K562 (cell line): Measurements from ENCODE around the gene KCP. TPM values are rescaled to one million over a fixed set of nuclear protein-coding genes. Genes with fewer than 3 reads are reported as not detected.

Experiments used
- BACH1 ChIP-seq: fragments of 200-800 bp; sonication (Bioruptor generic); IDR thresholded peaks from 2 replicates; pipeline ENCODE4 v1.6.1; 2016; ENCODE audit warnings: missing genetic modification characterization, missing compliant biosample characterization
- BCOR ChIP-seq: fragments of 450-650 bp; IDR thresholded peaks from 2 replicates; pipeline ENCODE4 v1.6.1; 2016
- CXXC5 ChIP-seq: fragments of 250-450 bp; sonication (Bioruptor Pico); IDR thresholded peaks from 2 replicates; pipeline ENCODE4 v1.8.0; 2022; ENCODE audit warnings: inconsistent platforms, mild to moderate bottlenecking, moderate library complexity
- HDAC6 ChIP-seq: IDR thresholded peaks from 2 replicates; pipeline ENCODE4 v1.6.1; 2012; ENCODE audit warnings: low read depth, mild to moderate bottlenecking, control low read depth, inconsistent platforms, low read length, moderate library complexity
- IFI16 ChIP-seq: fragments of 250-450 bp; sonication (Bioruptor Pico); IDR thresholded peaks from 2 replicates; pipeline ENCODE4 v2.1.2; 2022; ENCODE audit warnings: mild to moderate bottlenecking, inconsistent platforms
- TBL1XR1 ChIP-seq, 2 experiments: IDR thresholded peaks; 2 replicates each; pipeline ENCODE4 v1.6.1; 2012; ENCODE audit warnings: improper control_type of control experiment in 2 of 2, low read length in 2 of 2, mild to moderate bottlenecking in 1 of 2
- TEAD2 ChIP-seq: fragments of 450-650 bp; IDR thresholded peaks from 2 replicates; pipeline ENCODE4 v1.6.1; 2016; ENCODE audit warnings: missing genetic modification characterization, control low read depth, missing compliant biosample characterization
- ZBTB40 ChIP-seq, 2 experiments: fragments of 450-650 bp in 1 of 2; sonication (generic) in 1 of 2; formaldehyde crosslinking in 1 of 2; IDR thresholded peaks; 2 replicates each; pipeline versions ENCODE4 v1.7.1 to v1.9.0; 2016 to 2022; ENCODE audit warnings: inconsistent platforms in 1 of 2, mild to moderate bottlenecking in 1 of 2, missing genetic modification reagents in 1 of 2
- ZNF436 ChIP-seq: fragments of 250-450, 450-650 bp; sonication (Bioruptor Pico); formaldehyde crosslinking; IDR thresholded peaks from 2 replicates; pipeline ENCODE4 v1.7.0; 2020; ENCODE audit warnings: mild to moderate bottlenecking
- ZNF699 ChIP-seq: fragments of 250-450 bp; sonication (Bioruptor Pico); IDR thresholded peaks from 2 replicates; pipeline ENCODE4 v1.8.0; 2021; ENCODE audit warnings: mild to moderate bottlenecking, moderate library complexity; ENCODE audit not compliant: insufficient replicate concordance
- polyA plus RNA-seq, 8 experiments: library from polyadenylated mRNA; depleted of rRNA in 4 of 8; stranded (reverse) in 5 of 8; unstranded in 3 of 8; fragments of >200 nt; fragmentation: Nextera tagmentation in 2 of 8; fragmentation: Illumina TruSeq in 1 of 8; extraction: Ambion mirVana in 2 of 8; extraction: Trizol in 1 of 8; gene quantifications; 2 replicates each; pipeline versions ENCODE4 v1.2.1 to v1.2.3, GENCODE V29; 2011 to 2014; ENCODE audit warnings: inconsistent platforms in 1 of 8, missing spikeins in 1 of 8
- total RNA-seq, 7 experiments: library from RNA; depleted of rRNA in 6 of 7; stranded (reverse); fragments of >200 nt in 6 of 7; fragmentation: Illumina TruSeq in 2 of 7; extraction: Trizol in 2 of 7; gene quantifications; 2 replicates each; pipeline versions ENCODE4 v1.2.1 to v1.2.3, GENCODE V29; 2011 to 2021; ENCODE audit warnings: low replicate concordance in 1 of 7
- TF ChIP-seq, protein P1 (sequence below): sonication (generic); formaldehyde crosslinking; IDR thresholded peaks from 2 replicates; pipeline ENCODE4 v1.8.0; 2023; ENCODE audit warnings: missing genetic modification reagents, mild to moderate bottlenecking, borderline replicate concordance

Gene KCP
- total and polyA plus RNA-seq, 9 of the 15 experiments (the other 6 are each of a cell fraction or from before 2014, with no cell fraction given) = 0.06 to 0.17 (median 0.12) TPM; not detected in 3

DNA sequence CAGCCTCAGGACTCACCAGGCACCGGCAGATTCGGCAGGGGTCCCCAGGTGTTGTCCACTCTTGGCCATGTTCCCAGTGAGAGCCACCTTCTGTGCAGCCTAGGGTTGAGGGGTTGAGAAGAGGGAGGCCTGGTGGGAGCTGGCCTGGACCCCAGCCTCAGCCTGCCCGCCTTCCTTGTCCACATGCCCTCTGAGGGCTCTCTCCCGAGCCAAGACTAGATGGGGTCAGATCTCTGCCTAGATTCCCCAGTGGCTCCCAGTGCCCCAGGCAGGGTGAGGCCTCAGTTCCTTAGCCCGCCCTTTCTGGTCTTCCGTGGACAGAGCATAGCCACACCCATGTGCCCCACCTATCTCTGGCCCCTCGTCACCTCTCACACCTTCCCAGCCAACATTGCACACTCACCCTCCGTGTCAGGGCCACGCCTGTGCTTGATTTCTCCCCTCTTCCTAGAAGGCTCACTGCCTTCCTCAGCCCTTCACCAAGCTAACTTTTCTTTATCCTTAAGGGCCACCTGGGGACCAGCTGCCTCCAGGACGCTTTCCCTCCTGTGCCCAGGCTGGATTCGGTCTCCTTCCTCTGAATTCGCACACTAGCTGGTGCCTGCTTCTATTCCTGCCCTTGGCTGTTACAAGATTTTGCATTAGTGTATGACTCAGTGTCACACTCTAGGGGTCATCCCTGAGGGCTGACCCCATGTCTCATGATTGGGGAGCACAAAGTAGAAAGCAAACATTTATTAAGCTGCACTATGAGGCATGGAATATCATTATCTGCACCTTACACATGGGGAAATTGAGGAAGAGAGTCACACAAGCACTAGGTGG, 7.5 kb downstream of the KCP start (continued):
- TF ChIP-seq ZBTB40 (IDR thresholded peaks at IDR 0.05) (no peak), ZBTB40 (CRISPR knock-in tag; IDR thresholded peaks at IDR 0.05) (no peak), BCOR (0 out of 2 replicates have a peak, but pooled peaks have one; percentile 28), TBL1XR1 (IDR thresholded peaks at IDR 0.05; ENCODE audit: low read length in 2 of 2) (no peak), CXXC5 (CRISPR knock-in tag) (peak; percentile 47), ZNF699 (CRISPR knock-in tag) (no peak), BACH1 (tag) (no peak), TEAD2 (no peak), ZNF436 (CRISPR knock-in tag) (no peak), HDAC6 (no peak), IFI16 (CRISPR knock-in tag) (no peak)
- TF ChIP-seq, protein P1, sequence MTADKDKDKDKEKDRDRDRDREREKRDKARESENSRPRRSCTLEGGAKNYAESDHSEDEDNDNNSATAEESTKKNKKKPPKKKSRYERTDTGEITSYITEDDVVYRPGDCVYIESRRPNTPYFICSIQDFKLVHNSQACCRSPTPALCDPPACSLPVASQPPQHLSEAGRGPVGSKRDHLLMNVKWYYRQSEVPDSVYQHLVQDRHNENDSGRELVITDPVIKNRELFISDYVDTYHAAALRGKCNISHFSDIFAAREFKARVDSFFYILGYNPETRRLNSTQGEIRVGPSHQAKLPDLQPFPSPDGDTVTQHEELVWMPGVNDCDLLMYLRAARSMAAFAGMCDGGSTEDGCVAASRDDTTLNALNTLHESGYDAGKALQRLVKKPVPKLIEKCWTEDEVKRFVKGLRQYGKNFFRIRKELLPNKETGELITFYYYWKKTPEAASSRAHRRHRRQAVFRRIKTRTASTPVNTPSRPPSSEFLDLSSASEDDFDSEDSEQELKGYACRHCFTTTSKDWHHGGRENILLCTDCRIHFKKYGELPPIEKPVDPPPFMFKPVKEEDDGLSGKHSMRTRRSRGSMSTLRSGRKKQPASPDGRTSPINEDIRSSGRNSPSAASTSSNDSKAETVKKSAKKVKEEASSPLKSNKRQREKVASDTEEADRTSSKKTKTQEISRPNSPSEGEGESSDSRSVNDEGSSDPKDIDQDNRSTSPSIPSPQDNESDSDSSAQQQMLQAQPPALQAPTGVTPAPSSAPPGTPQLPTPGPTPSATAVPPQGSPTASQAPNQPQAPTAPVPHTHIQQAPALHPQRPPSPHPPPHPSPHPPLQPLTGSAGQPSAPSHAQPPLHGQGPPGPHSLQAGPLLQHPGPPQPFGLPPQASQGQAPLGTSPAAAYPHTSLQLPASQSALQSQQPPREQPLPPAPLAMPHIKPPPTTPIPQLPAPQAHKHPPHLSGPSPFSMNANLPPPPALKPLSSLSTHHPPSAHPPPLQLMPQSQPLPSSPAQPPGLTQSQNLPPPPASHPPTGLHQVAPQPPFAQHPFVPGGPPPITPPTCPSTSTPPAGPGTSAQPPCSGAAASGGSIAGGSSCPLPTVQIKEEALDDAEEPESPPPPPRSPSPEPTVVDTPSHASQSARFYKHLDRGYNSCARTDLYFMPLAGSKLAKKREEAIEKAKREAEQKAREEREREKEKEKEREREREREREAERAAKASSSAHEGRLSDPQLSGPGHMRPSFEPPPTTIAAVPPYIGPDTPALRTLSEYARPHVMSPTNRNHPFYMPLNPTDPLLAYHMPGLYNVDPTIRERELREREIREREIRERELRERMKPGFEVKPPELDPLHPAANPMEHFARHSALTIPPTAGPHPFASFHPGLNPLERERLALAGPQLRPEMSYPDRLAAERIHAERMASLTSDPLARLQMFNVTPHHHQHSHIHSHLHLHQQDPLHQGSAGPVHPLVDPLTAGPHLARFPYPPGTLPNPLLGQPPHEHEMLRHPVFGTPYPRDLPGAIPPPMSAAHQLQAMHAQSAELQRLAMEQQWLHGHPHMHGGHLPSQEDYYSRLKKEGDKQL = no peak
